HG03097 (cell line): ENCODE data around the gene FZD4.
A peak's percentile ranks its signal among the peaks of the same experiment; 100 is the strongest.
"Not testable (repeated sequence)": the region's sequence is repeated elsewhere in the genome, so short reads cannot be mapped to it uniquely, and the experiment has no call there.

Experiments used
- ATAC-seq: cut with Tn5 transposase; IDR thresholded peaks from one replicate; pipeline ENCODE4 v1.9.1; 2021; ENCODE audit not compliant: unreplicated experiment, low FRiP score

Gene FZD4

GRCh38 chr11:86955361-86956120 lies at the start of gene FZD4:
Gene FZD4, minus strand, starts transcription at chr11:86955395. Its CDS starts 310 bp downstream, at chr11:86955085.
- peak; percentile 95 for ATAC-seq

GRCh38 chr11:87004281-87004680 lies 49.1 kb upstream of the FZD4 start:
- ATAC-seq, result not testable (repeated sequence)

- ATAC-seq, result no peak
Measured at GRCh38 chr11:87002918-87003317, 47.7 kb upstream of the FZD4 start.

GRCh38 chr11:86999859-87000753 lies 44.9 kb upstream of the FZD4 start:
- no peak for ATAC-seq

- ATAC-seq, result no peak
Measured at GRCh38 chr11:86999388-86999787, 44.2 kb upstream of the FZD4 start.

- ATAC-seq, result no peak
Measured at GRCh38 chr11:86996953-86997570, 41.9 kb upstream of the FZD4 start.

- ATAC-seq, result no peak
Measured at GRCh38 chr11:86993031-86993430, 37.8 kb upstream of the FZD4 start.

GRCh38 chr11:86992340-86992739 lies 37.1 kb upstream of the FZD4 start:
- ATAC-seq, result not testable (repeated sequence)

GRCh38 chr11:86991341-86991740 lies 36.1 kb upstream of the FZD4 start:
- ATAC-seq, result no peak

- ATAC-seq, result no peak
Measured at GRCh38 chr11:86990515-86990914, 35.3 kb upstream of the FZD4 start.

- ATAC-seq, result no peak
Measured at GRCh38 chr11:86990031-86990430, 34.8 kb upstream of the FZD4 start.

- ATAC-seq, result no peak
Measured at GRCh38 chr11:86988351-86988881, 33.2 kb upstream of the FZD4 start.

- ATAC-seq, result no peak
Measured at GRCh38 chr11:86987679-86988078, 32.5 kb upstream of the FZD4 start.

GRCh38 chr11:86984701-86985100 lies 29.5 kb upstream of the FZD4 start:
- ATAC-seq, result no peak

- ATAC-seq, result no peak
Measured at GRCh38 chr11:86983021-86983488, 27.9 kb upstream of the FZD4 start.

- ATAC-seq, result no peak
Measured at GRCh38 chr11:86981777-86982540, 26.8 kb upstream of the FZD4 start.

- no peak for ATAC-seq
Measured at GRCh38 chr11:86980086-86980796, 25.0 kb upstream of the FZD4 start.

GRCh38 chr11:86978756-86979608 lies 23.8 kb upstream of the FZD4 start:
- ATAC-seq, result no peak

GRCh38 chr11:86978247-86978646 lies 23.1 kb upstream of the FZD4 start:
- no peak for ATAC-seq
